ENCODE measurements around the gene HOXA7. TPM values are rescaled to one million over a fixed set of nuclear protein-coding genes. Genes with fewer than 3 reads are reported as not detected.

Gene HOXA7
- total RNA-seq, 1 experiment from 2014 or later = 2.6 TPM

DNA sequence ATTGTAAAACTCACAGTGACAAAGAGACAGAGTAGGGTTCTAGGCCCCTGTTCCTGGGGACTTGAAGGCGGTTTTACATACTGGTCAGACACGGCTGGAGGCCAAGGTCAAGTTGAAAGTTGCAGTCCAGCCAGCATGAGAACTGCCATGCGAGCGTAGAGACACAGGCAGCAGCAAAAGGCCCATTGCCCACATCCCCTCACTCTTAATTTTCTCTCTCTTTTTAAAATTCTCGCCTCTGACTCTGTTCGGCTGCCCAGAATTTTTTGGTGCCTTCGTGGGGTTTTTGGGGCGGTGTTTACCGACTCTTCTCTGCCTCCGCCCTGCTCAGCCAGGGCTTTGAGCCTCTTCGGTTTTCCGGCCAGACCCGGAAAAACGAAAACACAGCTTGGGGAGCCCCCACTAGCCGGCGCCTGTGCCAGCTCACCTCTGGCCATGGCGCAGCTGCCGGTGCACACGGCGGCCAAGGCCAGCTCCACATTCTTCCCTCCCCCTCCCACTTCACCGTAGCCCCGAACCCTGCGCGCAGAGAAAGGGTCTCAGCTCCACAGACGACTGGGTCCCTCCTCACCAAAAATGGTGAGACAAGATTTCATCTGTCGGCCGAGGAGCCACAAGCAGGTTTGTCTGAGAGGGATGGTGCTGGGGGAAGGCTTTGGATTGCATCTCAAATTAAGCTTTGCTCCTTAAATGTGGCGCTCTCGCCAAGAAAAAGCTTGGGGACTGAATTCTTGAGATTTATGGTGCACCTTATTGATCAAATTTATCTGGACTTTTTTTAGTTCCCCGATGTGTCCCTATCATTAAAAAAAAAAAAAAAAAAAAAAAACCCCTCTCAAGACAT is 45.8 kb upstream of the HOXA7 start:
- peak overlapping the region; percentile 75 for H3K4me3 ChIP-seq (ENCODE audit: low read length)
- H3K27ac ChIP-seq (ENCODE audit: low read length) = peak overlapping the region; percentile 92
- H3K79me2 ChIP-seq (ENCODE audit: low read length) = peaks cover 95% of the 10 kb centered on the region
- H2AFZ ChIP-seq (ENCODE audit: low read length) = peak overlapping the region; percentile 77
- peaks cover 36% of the 10 kb centered on the region for H3K4me1 ChIP-seq (ENCODE audit: insufficient read depth, low read length)
- peak overlapping the region; percentile 91 for H3K9ac ChIP-seq (ENCODE audit: low read length)
- no peaks in the 10 kb centered on the region for H3K9me2 ChIP-seq (replicated peaks; ENCODE audit: low read length)
- ChIA-PET CTCF (interaction anchor here (0.7 to 2.2 kb wide), 2 partner anchors 39 to 403 kb away, joined by 3 to 29 read pairs; no protein-coding TSS in a partner anchor), POLR2A (ENCODE audit: unreplicated experiment) (interaction anchor here (0.9 kb wide), 1 partner anchor 539 kb away, joined by 3 read pairs; no protein-coding TSS in a partner anchor)
- no peak for TF ChIP-seq EZH2phosphoT487 (IDR thresholded peaks at IDR 0.05; ENCODE audit: borderline replicate concordance, low read length)
- TF ChIP-seq, protein P1, sequence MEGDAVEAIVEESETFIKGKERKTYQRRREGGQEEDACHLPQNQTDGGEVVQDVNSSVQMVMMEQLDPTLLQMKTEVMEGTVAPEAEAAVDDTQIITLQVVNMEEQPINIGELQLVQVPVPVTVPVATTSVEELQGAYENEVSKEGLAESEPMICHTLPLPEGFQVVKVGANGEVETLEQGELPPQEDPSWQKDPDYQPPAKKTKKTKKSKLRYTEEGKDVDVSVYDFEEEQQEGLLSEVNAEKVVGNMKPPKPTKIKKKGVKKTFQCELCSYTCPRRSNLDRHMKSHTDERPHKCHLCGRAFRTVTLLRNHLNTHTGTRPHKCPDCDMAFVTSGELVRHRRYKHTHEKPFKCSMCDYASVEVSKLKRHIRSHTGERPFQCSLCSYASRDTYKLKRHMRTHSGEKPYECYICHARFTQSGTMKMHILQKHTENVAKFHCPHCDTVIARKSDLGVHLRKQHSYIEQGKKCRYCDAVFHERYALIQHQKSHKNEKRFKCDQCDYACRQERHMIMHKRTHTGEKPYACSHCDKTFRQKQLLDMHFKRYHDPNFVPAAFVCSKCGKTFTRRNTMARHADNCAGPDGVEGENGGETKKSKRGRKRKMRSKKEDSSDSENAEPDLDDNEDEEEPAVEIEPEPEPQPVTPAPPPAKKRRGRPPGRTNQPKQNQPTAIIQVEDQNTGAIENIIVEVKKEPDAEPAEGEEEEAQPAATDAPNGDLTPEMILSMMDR (conservative IDR thresholded peaks at IDR 0.05; ENCODE audit: low read depth, low read length) = no peak
- TF ChIP-seq EZH2 (IDR thresholded peaks at IDR 0.05; ENCODE audit: low read length, unreplicated experiment) = no peak
- H4K20me1 ChIP-seq (ENCODE audit: low read length) = 0 out of 2 replicates have a peak, but pooled peaks cover 4% of the 10 kb centered on the region
- BruUV-seq (replicated peaks) = no TSS peak
- H3K9me3 ChIP-seq (ENCODE audit: low read length) = no peaks in the 10 kb centered on the region
- 0 out of 2 replicates have a peak, but pooled peaks cover 6% of the 10 kb centered on the region for H3K36me3 ChIP-seq (ENCODE audit: low read depth, low read length)
- DNase-seq = peak; percentile 42
- no peak for ATAC-seq
- no peaks in the 10 kb centered on the region for H3F3A ChIP-seq (ENCODE audit: low read length, unreplicated experiment)
- H3K27me3 ChIP-seq (ENCODE audit: low read length) = no peaks in the 10 kb centered on the region
- intact Hi-C loops (cut with micrococcal nuclease) = loop anchor here (5.0 kb wide), 1 partner anchor 35 kb away; the partner anchor contains the start of gene HOXA9
- H3K4me2 ChIP-seq (ENCODE audit: low read length) = peak overlapping the region; percentile 94

DNA sequence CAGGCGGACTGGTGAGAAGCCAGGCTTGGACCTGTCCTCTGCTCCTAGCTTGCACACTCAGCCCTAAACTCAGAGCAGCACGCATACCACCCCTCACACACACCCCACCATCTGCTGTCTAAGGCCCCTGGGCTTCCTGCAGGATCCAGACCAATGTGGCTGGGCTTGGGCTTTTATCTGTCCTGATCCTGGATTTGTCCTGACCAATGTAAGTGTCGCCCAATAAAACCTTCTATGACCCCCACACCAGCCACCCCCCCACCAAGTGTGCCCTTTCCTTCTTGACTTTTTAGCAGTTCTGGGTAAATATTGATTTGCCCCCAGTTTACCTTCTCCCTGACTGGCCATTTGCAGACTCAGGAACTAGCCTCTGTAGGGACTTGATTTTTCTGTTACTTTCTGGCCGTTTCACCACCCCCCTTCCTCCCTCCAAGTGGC is 45.1 kb upstream of the HOXA7 start:
- no peaks in the 10 kb centered on the region for H3K9me2 ChIP-seq (replicated peaks; ENCODE audit: low read length)
- peak; percentile 1; the same call in 1 of the 2 replicates for ATAC-seq
- H3K27me3 ChIP-seq (ENCODE audit: low read length) = no peaks in the 10 kb centered on the region
- H4K20me1 ChIP-seq (ENCODE audit: low read length) = peaks cover 9% of the 10 kb centered on the region; the same call in 1 of the 2 replicates
- peak overlapping the region; percentile 94 for H3K4me2 ChIP-seq (ENCODE audit: low read length)
- H3K4me3 ChIP-seq (ENCODE audit: low read length) = peak overlapping the region; percentile 75
- intact Hi-C loops (cut with micrococcal nuclease) = loop anchor here (5.0 kb wide), 1 partner anchor 34 kb away; the partner anchor contains the start of gene HOXA9
- ChIA-PET CTCF (interaction anchor here (2.2 kb wide), 1 partner anchor 404 kb away, joined by 29 read pairs; no protein-coding TSS in a partner anchor), POLR2A (ENCODE audit: unreplicated experiment) (interaction anchor here (0.9 kb wide), 1 partner anchor 539 kb away, joined by 3 read pairs; no protein-coding TSS in a partner anchor)
- no peaks in the 10 kb centered on the region for H3F3A ChIP-seq (ENCODE audit: low read length, unreplicated experiment)
- H3K79me2 ChIP-seq (ENCODE audit: low read length) = peaks cover 95% of the 10 kb centered on the region
- 0 out of 2 replicates have a peak, but pooled peaks cover 6% of the 10 kb centered on the region for H3K36me3 ChIP-seq (ENCODE audit: low read depth, low read length)
- H2AFZ ChIP-seq (ENCODE audit: low read length) = peak overlapping the region; percentile 77; the same call in 1 of the 2 replicates
- H3K9ac ChIP-seq (ENCODE audit: low read length) = peak overlapping the region; percentile 91
- peaks cover 30% of the 10 kb centered on the region for H3K4me1 ChIP-seq (ENCODE audit: insufficient read depth, low read length)
- peak; percentile 40 for DNase-seq
- TF ChIP-seq EZH2phosphoT487 (IDR thresholded peaks at IDR 0.05; ENCODE audit: borderline replicate concordance, low read length) = no peak
- BruUV-seq (replicated peaks) = no TSS peak
- H3K27ac ChIP-seq (ENCODE audit: low read length) = peak overlapping the region; percentile 92
- H3K9me3 ChIP-seq (ENCODE audit: low read length) = no peaks in the 10 kb centered on the region

Data from PC-3 (cell line).